GM20000 (cell line): ENCODE measurements around the gene BAHCC1.

Experiments
- DNase-seq: peaks from one replicate; pipeline ENCODE4 v3.0.0; 2012; ENCODE audit warnings: low spot score
- CTCF ChIP-seq: IDR thresholded peaks from 2 replicates; pipeline ENCODE4 v1.5.1; 2012; ENCODE audit warnings: mild to moderate bottlenecking, control low read depth; ENCODE audit errors: extremely low read depth, missing control alignments

BAHCC1 gene

GRCh38 chr17:81385320-81386111 lies 9.7 kb upstream of the BAHCC1 start:
- no peak for TF ChIP-seq CTCF
- no peak for DNase-seq

GRCh38 chr17:81386141-81386645 lies 9.1 kb upstream of the BAHCC1 start:
- no peak for TF ChIP-seq CTCF
- DNase-seq, result no peak

GRCh38 chr17:81386646-81387099 lies 8.6 kb upstream of the BAHCC1 start:
- no peak for TF ChIP-seq CTCF
- no peak for DNase-seq

- DNase-seq, result peak; percentile 85
Measured at GRCh38 chr17:81387100-81388090, 7.9 kb upstream of the BAHCC1 start.

GRCh38 chr17:81388091-81388611 lies 7.1 kb upstream of the BAHCC1 start:
- DNase-seq, result no peak
- TF ChIP-seq CTCF, result no peak

More at GRCh38 chr17:81387100-81388090, 7.9 kb upstream of the BAHCC1 start:
- no peak for TF ChIP-seq CTCF

- no peak for DNase-seq
- TF ChIP-seq CTCF, result no peak
Measured at GRCh38 chr17:81388612-81389367, 6.5 kb upstream of the BAHCC1 start.
